Measurements from ENCODE around the gene LYZL1.

DNA sequence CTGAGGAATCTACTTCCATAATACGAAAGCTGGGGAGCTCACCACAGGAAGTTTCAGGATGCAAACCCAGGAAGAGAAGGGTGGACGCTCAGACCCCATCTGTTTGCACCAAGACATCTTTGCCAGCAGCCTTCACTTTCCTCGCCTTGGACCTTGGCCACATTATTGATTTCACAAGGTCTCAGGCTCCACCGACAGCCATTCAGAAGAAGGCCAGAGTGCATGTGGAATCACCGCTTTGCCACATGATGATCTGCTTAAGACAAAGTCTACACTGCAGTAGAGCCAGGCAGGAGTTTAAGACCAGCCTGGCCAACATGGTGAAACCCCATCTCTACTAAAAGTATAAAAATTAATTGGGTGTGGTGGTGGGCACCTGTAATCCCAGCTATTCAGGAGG lies 60.0 kb downstream of the LYZL1 start:
- TF ChIP-seq, protein P1, sequence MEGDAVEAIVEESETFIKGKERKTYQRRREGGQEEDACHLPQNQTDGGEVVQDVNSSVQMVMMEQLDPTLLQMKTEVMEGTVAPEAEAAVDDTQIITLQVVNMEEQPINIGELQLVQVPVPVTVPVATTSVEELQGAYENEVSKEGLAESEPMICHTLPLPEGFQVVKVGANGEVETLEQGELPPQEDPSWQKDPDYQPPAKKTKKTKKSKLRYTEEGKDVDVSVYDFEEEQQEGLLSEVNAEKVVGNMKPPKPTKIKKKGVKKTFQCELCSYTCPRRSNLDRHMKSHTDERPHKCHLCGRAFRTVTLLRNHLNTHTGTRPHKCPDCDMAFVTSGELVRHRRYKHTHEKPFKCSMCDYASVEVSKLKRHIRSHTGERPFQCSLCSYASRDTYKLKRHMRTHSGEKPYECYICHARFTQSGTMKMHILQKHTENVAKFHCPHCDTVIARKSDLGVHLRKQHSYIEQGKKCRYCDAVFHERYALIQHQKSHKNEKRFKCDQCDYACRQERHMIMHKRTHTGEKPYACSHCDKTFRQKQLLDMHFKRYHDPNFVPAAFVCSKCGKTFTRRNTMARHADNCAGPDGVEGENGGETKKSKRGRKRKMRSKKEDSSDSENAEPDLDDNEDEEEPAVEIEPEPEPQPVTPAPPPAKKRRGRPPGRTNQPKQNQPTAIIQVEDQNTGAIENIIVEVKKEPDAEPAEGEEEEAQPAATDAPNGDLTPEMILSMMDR (IDR thresholded peaks at IDR 0.05): no peak
- TF ChIP-seq POLR2A (IDR thresholded peaks at IDR 0.05): no peak

Data from testis (tissue), 2 donors.